Activated naive CD8-positive, alpha-beta T cell treated with anti-CD3 and anti-CD28 coated beads for 36 hours (primary cell): ENCODE data around the gene HKDC1. TPM values are rescaled to one million over a fixed set of nuclear protein-coding genes. Genes with fewer than 3 reads are reported as not detected.

Source experiments
- DNase-seq: peaks from one replicate; pipeline ENCODE4 v3.0.0; 2021
- H3K27ac Mint-ChIP-seq: one replicate; pipeline ENCODE4 v1.8.0; 2022; ENCODE audit warnings: mild to moderate bottlenecking, moderate library complexity, mixed read lengths
- H3K27me3 Mint-ChIP-seq: one replicate; pipeline ENCODE4 v1.8.0; 2022; ENCODE audit warnings: mild to moderate bottlenecking, mixed read lengths
- H3K36me3 Mint-ChIP-seq: one replicate; pipeline ENCODE4 v1.8.0; 2021; ENCODE audit warnings: mild to moderate bottlenecking, mixed read lengths
- H3K4me1 Mint-ChIP-seq: one replicate; pipeline ENCODE4 v1.8.0; 2021; ENCODE audit warnings: mixed read lengths
- H3K4me3 Mint-ChIP-seq: one replicate; pipeline ENCODE4 v1.8.0; 2022; ENCODE audit warnings: mild to moderate bottlenecking, moderate library complexity, mixed read lengths
- H3K9me3 Mint-ChIP-seq: one replicate; pipeline ENCODE4 v1.8.0; 2022; ENCODE audit warnings: mixed read lengths
- total RNA-seq, 2 experiments: library from RNA; stranded (reverse); gene quantifications; one replicate each; pipeline ENCODE4 v1.2.3, GENCODE V29; 2021

HKDC1 gene
- total RNA-seq, 2 experiments from 2014 or later = 0.28 TPM; not detected in 1

DNA sequence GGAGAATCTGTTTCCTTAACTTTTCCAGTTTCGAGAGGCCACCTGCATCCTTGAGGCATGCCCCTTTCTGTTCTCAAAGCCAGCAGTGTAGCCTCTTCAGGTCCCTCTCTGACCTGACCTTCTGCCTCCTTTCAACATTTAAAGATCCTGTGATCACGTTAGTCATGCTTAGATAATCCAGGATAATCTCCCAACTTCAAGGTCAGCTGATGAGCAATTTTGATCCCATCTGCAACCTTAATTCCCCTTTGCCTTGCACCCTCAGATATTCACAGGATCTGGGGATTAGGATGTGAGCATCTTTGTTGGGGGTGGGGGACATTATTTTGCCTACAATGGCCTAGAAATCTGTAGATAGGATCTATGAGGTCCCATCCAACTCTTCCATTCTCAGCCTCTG, 8.0 kb downstream of the HKDC1 start:
- H3K27me3 Mint-ChIP-seq = no peaks in the 10 kb centered on the region
- H3K36me3 Mint-ChIP-seq = no peaks in the 10 kb centered on the region
- no peak overlapping the region for H3K27ac Mint-ChIP-seq
- peaks cover 51% of the 10 kb centered on the region for H3K4me1 Mint-ChIP-seq
- H3K4me3 Mint-ChIP-seq = peak overlapping the region; percentile 65
- H3K9me3 Mint-ChIP-seq = no peaks in the 10 kb centered on the region
- no peak for DNase-seq

DNA sequence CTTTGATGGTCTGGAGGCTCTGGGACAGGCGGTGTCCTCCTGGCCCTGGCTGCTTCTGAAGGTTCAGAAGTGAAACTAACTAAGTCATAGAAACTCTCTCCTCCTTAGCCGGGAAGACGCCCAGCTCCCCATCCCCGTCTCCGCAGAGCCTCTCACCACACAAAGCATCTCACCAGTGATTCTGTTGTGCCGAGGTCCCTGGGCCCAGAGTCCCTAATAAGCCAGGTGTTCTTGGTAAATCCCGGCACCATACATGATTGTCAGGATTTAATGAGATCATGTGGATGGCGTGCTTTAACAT, 9.4 kb downstream of the HKDC1 start:
- Mint-ChIP-seq H3K9me3 (no peaks in the 10 kb centered on the region), H3K27ac (peak overlapping the region; percentile 76), H3K36me3 (no peaks in the 10 kb centered on the region), H3K4me3 (peak overlapping the region; percentile 29), H3K4me1 (peaks cover 52% of the 10 kb centered on the region), H3K27me3 (no peaks in the 10 kb centered on the region)
- no peak for DNase-seq

DNA sequence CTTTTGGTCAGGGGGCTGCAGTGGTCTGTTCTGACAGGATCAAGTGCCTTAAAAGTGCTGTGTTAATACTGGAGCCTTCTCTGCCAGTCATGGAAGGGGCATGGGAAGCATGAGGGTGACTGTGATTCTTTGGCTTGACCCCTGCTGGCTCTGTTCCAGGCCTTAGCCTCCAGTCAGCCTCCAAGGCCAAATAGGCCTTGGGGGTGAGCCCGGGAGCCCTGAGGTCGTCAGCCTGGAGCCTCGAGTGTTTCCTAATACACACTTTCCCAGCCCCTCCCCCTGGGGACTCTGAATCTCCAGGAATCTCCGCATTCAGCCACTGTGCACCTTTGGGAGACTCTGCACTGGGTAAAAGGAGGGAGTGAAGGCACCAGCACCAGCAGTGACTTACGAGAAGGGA, 10.0 kb downstream of the HKDC1 start:
- H3K4me3 Mint-ChIP-seq = no peak overlapping the region

DNA sequence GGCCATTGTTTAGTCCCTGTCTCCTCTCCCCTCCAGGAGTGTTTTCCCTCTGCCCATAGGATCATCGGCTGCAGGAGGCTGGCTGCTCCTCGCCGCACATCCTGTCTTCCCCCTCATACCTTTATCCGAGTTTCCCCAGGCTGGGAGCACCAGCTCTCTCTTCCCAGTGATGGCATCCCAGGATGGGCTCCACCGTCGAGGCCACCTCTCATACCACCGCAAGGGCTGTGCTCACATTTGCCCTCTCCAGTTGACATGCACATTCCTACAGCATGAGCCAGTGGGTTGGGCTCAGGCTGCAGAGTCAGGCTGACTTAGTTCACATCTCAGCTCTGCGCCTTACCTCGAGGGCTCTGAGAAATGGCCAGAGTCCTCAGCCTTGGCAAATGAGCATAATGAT, 12.1 kb downstream of the HKDC1 start:
- no peak overlapping the region for H3K27ac Mint-ChIP-seq
- no peaks in the 10 kb centered on the region for H3K27me3 Mint-ChIP-seq
- no peak overlapping the region for H3K4me3 Mint-ChIP-seq
- no peaks in the 10 kb centered on the region for H3K9me3 Mint-ChIP-seq
- no peaks in the 10 kb centered on the region for H3K36me3 Mint-ChIP-seq
- no peak for DNase-seq
- H3K4me1 Mint-ChIP-seq = peaks cover 41% of the 10 kb centered on the region

More for the DNA sequence above, 10.0 kb downstream of the HKDC1 start:
- Mint-ChIP-seq H3K4me1 (peaks cover 47% of the 10 kb centered on the region), H3K9me3 (no peaks in the 10 kb centered on the region), H3K36me3 (no peaks in the 10 kb centered on the region), H3K27ac (no peak overlapping the region), H3K27me3 (no peaks in the 10 kb centered on the region)
- DNase-seq = no peak

DNA sequence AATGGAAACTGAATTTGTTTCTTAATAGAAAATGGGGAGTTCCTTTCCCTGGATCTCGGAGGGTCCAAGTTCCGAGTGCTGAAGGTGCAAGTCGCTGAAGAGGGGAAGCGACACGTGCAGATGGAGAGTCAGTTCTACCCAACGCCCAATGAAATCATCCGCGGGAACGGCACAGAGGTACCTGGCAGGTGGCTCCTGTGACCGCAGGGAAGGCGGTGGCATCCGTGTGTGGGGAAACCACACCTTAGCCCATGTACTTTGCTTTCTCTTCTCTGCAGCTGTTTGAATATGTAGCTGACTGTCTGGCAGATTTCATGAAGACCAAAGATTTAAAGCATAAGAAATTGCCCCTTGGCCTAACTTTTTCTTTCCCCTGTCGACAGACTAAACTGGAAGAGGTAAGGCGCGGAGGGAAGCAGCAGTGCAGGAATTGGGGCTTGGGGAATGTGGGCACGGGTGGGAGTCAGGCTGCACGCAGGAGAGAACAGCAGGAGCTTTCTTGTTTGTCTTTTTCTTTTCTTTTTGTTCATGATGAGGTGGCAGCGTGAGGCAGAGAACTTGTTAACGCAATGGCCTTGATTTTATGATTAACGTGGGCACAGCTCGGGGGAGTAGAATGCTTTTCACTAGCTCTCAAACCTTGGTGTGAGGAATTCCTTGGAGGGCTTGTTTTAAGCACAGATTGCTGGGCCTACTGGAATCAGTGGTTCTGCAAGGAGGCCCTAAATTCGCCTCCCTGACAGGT, 12.8 kb downstream of the HKDC1 start:
- peaks cover 40% of the 10 kb centered on the region for H3K4me1 Mint-ChIP-seq
- H3K9me3 Mint-ChIP-seq = no peaks in the 10 kb centered on the region
- H3K36me3 Mint-ChIP-seq = no peaks in the 10 kb centered on the region
- H3K27ac Mint-ChIP-seq = peak overlapping the region; percentile 13
- no peaks in the 10 kb centered on the region for H3K27me3 Mint-ChIP-seq
- DNase-seq = peak; percentile 18
- peak overlapping the region; percentile 5 for H3K4me3 Mint-ChIP-seq

DNA sequence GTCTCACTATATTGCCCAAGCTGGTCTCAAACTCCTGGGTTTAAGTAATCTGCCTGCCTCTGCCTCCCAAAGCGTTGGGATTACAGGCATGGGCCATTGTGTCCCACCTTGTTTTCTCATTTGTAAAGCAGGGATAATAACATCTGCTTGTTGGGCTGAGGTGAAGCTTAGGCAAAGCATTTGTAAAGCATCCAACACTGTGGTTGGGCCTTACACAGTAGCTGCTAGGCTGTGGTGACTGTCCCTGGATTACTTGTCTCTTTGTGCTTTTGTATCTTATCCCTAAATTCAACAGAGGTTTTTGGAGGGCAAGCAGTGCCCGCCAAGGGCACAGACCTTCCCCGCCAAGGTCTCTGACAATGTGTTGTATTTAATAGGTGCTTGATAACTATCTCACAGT, 14.3 kb downstream of the HKDC1 start:
- no peaks in the 10 kb centered on the region for H3K36me3 Mint-ChIP-seq
- peaks cover 24% of the 10 kb centered on the region for H3K4me1 Mint-ChIP-seq
- no peaks in the 10 kb centered on the region for H3K27me3 Mint-ChIP-seq
- no peak for DNase-seq
- H3K4me3 Mint-ChIP-seq = no peak overlapping the region
- H3K9me3 Mint-ChIP-seq = no peaks in the 10 kb centered on the region
- no peak overlapping the region for H3K27ac Mint-ChIP-seq

DNA sequence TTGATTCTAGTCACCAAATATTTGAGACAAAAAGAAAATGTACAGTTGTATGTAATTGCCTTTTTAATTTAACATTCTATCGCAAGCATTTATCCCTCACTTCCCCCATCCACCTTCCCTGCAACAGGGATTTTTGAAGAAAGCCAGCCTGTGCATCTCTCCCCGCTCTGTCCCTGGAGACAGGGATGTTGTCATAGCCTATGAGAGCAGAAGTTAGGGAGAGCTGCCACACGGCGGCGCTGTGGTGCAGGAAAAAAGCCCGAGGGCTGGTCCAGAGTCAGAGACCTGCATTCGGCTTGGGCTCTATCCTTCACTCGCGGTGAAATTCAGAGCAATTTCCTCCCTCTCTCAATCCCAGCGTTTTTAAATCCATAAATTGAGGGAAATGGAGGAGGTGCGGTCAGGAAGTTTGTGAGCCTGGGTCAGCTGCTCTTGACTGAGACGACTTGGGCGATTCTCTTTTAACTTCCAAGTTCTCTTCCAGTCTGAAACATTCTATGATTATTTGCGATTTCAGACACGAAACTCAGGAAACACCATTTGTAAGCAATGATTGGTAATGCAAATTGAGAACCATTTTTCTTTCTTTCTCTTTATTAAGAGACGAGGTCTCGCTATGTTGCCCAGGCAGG, 17.5 kb downstream of the HKDC1 start:
- no peak overlapping the region for H3K4me3 Mint-ChIP-seq
- peak; percentile 81 for DNase-seq
- no peaks in the 10 kb centered on the region for H3K36me3 Mint-ChIP-seq
- peaks cover 12% of the 10 kb centered on the region for H3K4me1 Mint-ChIP-seq
- no peak overlapping the region for H3K27ac Mint-ChIP-seq
- H3K27me3 Mint-ChIP-seq = no peaks in the 10 kb centered on the region
- H3K9me3 Mint-ChIP-seq = no peaks in the 10 kb centered on the region

DNA sequence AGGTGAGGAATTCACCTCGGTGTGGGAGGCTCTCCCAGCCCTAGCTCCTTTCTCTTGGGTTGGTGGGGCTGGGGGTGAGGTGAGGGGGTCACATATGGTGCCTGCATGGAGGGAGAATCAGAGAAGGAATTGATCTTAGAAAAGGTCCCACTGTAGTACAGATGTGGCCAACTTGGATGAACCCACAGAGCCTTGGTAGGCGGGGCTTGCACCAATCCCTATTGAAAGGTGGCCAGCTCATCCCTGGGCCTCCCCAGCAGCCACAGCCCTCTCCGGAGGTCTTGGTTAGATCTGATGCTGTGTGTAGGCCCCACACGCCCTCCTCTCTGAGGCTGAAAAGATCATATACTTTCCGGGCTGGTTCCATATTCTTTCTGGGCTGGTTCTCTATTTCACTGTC, 19.0 kb downstream of the HKDC1 start:
- Mint-ChIP-seq H3K4me3 (no peak overlapping the region), H3K9me3 (no peaks in the 10 kb centered on the region), H3K27ac (no peak overlapping the region), H3K36me3 (no peaks in the 10 kb centered on the region), H3K4me1 (peaks cover 4% of the 10 kb centered on the region), H3K27me3 (no peaks in the 10 kb centered on the region)
- no peak for DNase-seq

DNA sequence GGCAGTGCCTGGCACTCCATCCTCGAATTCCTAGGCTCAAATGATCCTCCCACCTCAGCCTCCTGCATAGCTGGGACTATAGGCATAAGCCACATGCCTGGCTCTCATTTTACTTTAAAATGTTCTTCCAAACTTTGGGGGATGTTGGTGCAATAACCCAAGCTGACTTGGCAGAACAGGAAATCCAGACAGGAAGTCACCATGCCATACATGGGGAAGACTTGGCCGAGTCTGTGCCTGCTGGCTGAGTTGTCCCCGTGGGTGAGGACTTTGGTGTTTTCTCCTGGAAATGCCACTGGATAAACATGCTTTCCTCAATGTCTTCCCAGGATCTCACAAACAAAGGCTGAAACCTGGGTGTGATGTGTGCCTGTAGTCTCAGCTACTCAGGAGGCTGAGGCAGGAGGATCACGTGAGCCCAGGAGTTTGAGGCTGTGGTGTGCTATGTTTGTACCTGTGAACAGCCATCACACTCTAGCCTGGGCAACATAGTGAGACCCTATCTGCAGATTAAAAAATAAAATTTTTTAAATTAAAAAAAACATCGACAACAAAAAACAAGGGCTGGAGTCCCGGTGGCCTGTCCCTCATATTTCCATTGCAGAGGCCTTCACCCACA, 19.8 kb downstream of the HKDC1 start:
- H3K27ac Mint-ChIP-seq = no peak overlapping the region
- no peak overlapping the region for H3K4me3 Mint-ChIP-seq
- no peaks in the 10 kb centered on the region for H3K9me3 Mint-ChIP-seq
- no peaks in the 10 kb centered on the region for H3K36me3 Mint-ChIP-seq
- DNase-seq = no peak
- H3K27me3 Mint-ChIP-seq = no peaks in the 10 kb centered on the region
- peaks cover 4% of the 10 kb centered on the region for H3K4me1 Mint-ChIP-seq

DNA sequence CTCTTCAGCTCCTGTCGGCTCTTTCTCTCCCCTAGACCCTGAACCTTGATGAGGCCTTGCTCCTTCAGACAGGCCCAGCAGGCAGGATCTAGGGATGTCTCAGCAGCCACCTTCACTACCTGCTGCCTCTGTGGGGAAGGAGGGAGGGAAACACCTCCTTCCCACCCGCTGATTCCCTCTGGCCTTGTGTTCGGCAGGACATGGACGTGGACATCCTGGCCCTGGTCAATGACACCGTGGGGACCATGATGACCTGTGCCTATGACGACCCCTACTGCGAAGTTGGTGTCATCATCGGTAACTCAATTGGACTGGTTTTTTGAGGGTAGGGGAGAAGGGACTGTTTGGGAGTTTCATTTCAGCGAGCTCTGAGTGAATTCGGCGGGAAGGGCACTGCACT, 20.3 kb downstream of the HKDC1 start:
- no peak for DNase-seq
- H3K4me1 Mint-ChIP-seq = peaks cover 4% of the 10 kb centered on the region
- no peaks in the 10 kb centered on the region for H3K9me3 Mint-ChIP-seq
- H3K27me3 Mint-ChIP-seq = no peaks in the 10 kb centered on the region
- H3K4me3 Mint-ChIP-seq = no peak overlapping the region
- H3K27ac Mint-ChIP-seq = no peak overlapping the region
- no peaks in the 10 kb centered on the region for H3K36me3 Mint-ChIP-seq

DNA sequence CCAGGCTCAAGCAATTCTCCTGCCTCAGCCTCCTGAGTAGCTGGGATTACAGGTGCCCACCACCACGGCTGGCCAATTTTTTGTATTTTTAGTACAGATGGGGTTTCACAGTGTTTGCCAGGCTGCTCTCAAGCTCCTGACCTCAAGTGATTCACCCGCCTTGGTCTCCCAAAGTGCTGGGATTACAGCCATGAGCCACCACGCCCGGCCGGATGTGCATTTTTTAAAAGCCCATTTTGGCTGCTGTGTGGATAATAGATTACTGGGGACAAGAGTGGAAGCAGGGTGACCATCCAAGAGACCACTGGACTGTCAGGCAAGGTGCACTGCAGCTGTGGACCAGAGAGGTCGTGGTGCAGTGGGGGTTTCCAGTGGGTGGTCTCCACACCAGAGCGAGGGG, 21.4 kb downstream of the HKDC1 start:
- Mint-ChIP-seq H3K4me1 (peaks cover 4% of the 10 kb centered on the region), H3K9me3 (no peaks in the 10 kb centered on the region), H3K27me3 (no peaks in the 10 kb centered on the region), H3K36me3 (no peaks in the 10 kb centered on the region), H3K4me3 (no peak overlapping the region), H3K27ac (no peak overlapping the region)
- DNase-seq = no peak

DNA sequence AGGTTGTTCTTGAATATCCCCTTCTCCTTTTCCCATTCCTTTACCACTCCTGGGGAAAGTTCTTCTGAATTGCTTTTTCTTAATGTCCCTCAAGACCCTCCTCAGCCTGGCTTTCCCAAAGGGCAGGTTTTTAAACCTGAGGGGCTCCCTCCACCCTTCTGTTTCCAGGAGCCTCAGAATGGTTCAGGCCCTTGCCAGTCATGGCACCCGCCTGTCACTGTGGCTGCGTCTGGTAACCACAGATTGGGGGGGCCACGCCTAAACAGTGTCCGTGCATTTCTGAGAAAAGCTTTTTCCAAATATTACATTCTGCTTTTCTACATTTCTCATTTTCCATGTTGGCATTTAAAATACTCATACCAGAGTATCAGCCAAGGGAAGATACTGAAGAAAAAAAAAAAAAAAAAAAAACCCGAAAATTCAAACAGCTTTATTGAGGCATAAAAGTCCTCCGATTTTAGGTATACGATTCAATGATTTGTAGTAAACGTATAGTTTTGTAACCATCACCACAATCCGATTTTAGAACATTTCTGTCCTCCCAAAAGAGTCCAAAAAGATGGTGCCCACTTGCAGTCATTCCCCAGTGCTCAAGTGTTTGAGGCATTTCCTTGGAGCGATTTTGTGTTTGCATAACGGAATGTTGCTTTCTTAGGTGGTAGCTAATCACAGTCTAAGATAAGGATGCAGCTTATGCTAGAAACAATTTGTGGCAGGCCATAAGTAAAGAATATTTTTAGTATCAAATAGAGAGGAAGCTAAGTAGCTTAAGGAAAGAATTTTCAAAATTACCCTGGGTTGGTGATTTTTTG, 22.1 kb downstream of the HKDC1 start:
- Mint-ChIP-seq H3K27me3 (no peaks in the 10 kb centered on the region), H3K36me3 (no peaks in the 10 kb centered on the region), H3K27ac (no peak overlapping the region), H3K9me3 (no peaks in the 10 kb centered on the region), H3K4me1 (peaks cover 4% of the 10 kb centered on the region), H3K4me3 (no peak overlapping the region)
- no peak for DNase-seq

DNA sequence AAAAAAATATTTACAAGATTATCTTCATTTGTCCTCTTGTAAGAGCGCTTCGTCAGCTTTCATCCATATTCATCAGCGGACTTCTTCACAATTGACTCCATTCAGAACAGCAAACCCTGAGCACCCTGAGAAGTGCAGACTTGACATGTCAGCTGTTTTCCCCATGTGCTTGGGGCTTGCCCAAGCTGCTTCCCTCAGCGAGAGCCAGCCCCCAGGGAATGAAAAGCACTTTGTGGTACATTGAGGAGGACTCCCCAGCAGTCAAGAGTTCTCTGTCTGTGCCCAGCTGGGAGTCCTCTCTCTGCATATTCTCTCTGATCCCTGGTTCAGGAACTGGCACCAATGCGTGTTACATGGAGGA, 22.7 kb downstream of the HKDC1 start:
- no peak for DNase-seq
- Mint-ChIP-seq H3K4me3 (no peak overlapping the region), H3K27ac (no peak overlapping the region), H3K36me3 (no peaks in the 10 kb centered on the region), H3K9me3 (no peaks in the 10 kb centered on the region), H3K27me3 (no peaks in the 10 kb centered on the region), H3K4me1 (no peaks in the 10 kb centered on the region)

DNA sequence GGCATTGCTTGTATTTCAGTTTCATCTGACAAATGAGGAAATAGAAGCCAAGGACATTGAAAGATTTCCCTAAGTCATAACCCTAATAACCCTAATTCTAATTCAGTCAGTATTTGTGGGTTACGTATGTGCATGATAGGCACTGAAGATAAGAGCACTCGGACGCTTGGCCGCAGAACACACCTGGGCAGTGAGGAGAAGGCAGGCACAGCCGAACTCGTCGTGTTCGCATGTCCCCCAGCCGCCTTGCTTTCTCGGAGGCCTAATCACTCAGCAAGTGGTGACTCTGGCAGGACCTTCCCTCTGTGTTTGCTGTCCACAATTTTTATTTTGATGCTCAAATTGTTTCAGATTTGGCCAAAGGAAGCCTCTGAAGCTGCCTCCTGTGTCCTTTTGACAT, 23.7 kb downstream of the HKDC1 start:
- Mint-ChIP-seq H3K4me1 (no peaks in the 10 kb centered on the region), H3K27ac (no peak overlapping the region), H3K27me3 (no peaks in the 10 kb centered on the region), H3K4me3 (no peak overlapping the region), H3K9me3 (no peaks in the 10 kb centered on the region), H3K36me3 (no peaks in the 10 kb centered on the region)
- DNase-seq = no peak

DNA sequence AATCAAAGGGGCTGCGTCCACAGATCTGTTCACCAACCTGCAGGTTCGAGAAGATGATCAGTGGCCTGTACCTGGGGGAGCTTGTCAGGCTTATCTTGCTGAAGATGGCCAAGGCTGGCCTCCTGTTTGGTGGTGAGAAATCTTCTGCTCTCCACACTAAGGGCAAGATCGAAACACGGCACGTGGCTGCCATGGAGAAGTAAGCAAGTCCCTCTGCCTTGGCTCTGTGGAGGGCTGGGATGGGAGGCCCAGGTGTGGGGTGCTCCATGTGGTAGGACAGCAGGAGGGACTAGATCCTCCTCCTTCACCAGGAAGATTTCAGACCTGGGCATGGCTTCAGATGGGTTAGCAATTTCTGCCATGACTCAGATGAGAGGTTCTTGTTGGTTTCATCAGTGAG, 25.9 kb downstream of the HKDC1 start:
- H3K9me3 Mint-ChIP-seq = no peaks in the 10 kb centered on the region
- H3K36me3 Mint-ChIP-seq = no peaks in the 10 kb centered on the region
- no peaks in the 10 kb centered on the region for H3K27me3 Mint-ChIP-seq
- no peak overlapping the region for H3K4me3 Mint-ChIP-seq
- H3K4me1 Mint-ChIP-seq = no peaks in the 10 kb centered on the region
- H3K27ac Mint-ChIP-seq = no peak overlapping the region
- no peak for DNase-seq
